Measurements from ENCODE around the gene DLG2. TPM values are rescaled to one million over a fixed set of nuclear protein-coding genes. Genes with fewer than 3 reads are reported as not detected.
A peak's percentile ranks its signal among the peaks of the same experiment; 100 is the strongest.

The DLG2 gene
- total RNA-seq, 2 experiments from 2014 or later, result 6.9 to 8.2 TPM

GRCh38 chr11:84541731-84542340 is 1085.3 kb downstream of the DLG2 start:
- no peaks in the 10 kb centered on the region for H3K79me2 ChIP-seq (ENCODE audit: insufficient read depth, low read depth, low read length)
- no peak overlapping the region for H3K4me3 ChIP-seq (ENCODE audit: low read depth, low read length, poor library complexity, severe bottlenecking)
- H3K9me3 ChIP-seq (ENCODE audit: low read length), result no peaks in the 10 kb centered on the region
- H3K4me2 ChIP-seq (ENCODE audit: low read length), result no peak overlapping the region
- peak overlapping the region; percentile 76; the same call in 1 of the 2 replicates for H2AFZ ChIP-seq (ENCODE audit: low read length)
- H3K9me2 ChIP-seq (ENCODE audit: insufficient read depth, low read length), result no peaks in the 10 kb centered on the region
- no peaks in the 10 kb centered on the region for H4K20me1 ChIP-seq (ENCODE audit: insufficient read depth, low read length)
- CTCF ChIA-PET (ENCODE audit: unreplicated experiment), result no interaction called here
- TF ChIP-seq EZH2phosphoT487 (IDR thresholded peaks at IDR 0.05; ENCODE audit: borderline replicate concordance, low read depth, low read length) (no peak), CTCF (conservative IDR thresholded peaks at IDR 0.05; ENCODE audit: low read length) (no peak)
- intact Hi-C loops (cut with micrococcal nuclease; ENCODE audit: unreplicated experiment), result loop anchor here (5.0 kb wide), 1 partner anchor 160 kb away; no protein-coding TSS in a partner anchor
- no peaks in the 10 kb centered on the region; the same call in 1 of the 2 replicates for H3K36me3 ChIP-seq (ENCODE audit: insufficient read depth, low read length)
- peaks cover 27% of the 10 kb centered on the region for H3K4me1 ChIP-seq (ENCODE audit: insufficient read depth, low read length, poor library complexity, severe bottlenecking)
- no TSS peak for BruUV-seq (replicated peaks)
- no peak overlapping the region for H3K27ac ChIP-seq (ENCODE audit: low read depth, low read length, poor library complexity, severe bottlenecking)
- POLR2A ChIA-PET, result interaction anchor here (1.5 kb wide), 1 partner anchor 25 kb away, joined by 3 read pairs; no protein-coding TSS in a partner anchor
- DNase-seq (ENCODE audit: low spot score), result peak; percentile 13

- CTCF ChIA-PET (ENCODE audit: unreplicated experiment), result no interaction called here
- no peak overlapping the region for H3K27ac ChIP-seq (ENCODE audit: low read depth, low read length, poor library complexity, severe bottlenecking)
- BruUV-seq (replicated peaks), result no TSS peak
Measured at GRCh38 chr11:84536456-84536855, 1090.7 kb downstream of the DLG2 start.

More at GRCh38 chr11:84536456-84536855, 1090.7 kb downstream of the DLG2 start:
- H3K4me3 ChIP-seq (ENCODE audit: low read depth, low read length, poor library complexity, severe bottlenecking), result no peak overlapping the region
- intact Hi-C loops (cut with micrococcal nuclease; ENCODE audit: unreplicated experiment), result no loop called here
- no peak for TF ChIP-seq CTCF (conservative IDR thresholded peaks at IDR 0.05; ENCODE audit: low read length)
- no peak for TF ChIP-seq EZH2phosphoT487 (IDR thresholded peaks at IDR 0.05; ENCODE audit: borderline replicate concordance, low read depth, low read length)
- no peaks in the 10 kb centered on the region for H3K4me1 ChIP-seq (ENCODE audit: insufficient read depth, low read length, poor library complexity, severe bottlenecking)
- no peaks in the 10 kb centered on the region for H3K9me3 ChIP-seq (ENCODE audit: low read length)
- H3K4me2 ChIP-seq (ENCODE audit: low read length), result no peak overlapping the region
- no peak for DNase-seq (ENCODE audit: low spot score)
- no peaks in the 10 kb centered on the region for H3K9me2 ChIP-seq (ENCODE audit: insufficient read depth, low read length)
- no peaks in the 10 kb centered on the region for H3K36me3 ChIP-seq (ENCODE audit: insufficient read depth, low read length)
- POLR2A ChIA-PET, result no interaction called here
- no peaks in the 10 kb centered on the region for H4K20me1 ChIP-seq (ENCODE audit: insufficient read depth, low read length)
- no peaks in the 10 kb centered on the region for H3K79me2 ChIP-seq (ENCODE audit: insufficient read depth, low read depth, low read length)
- no peak overlapping the region for H2AFZ ChIP-seq (ENCODE audit: low read length)
